22Rv1 (cell line): ENCODE results near the gene CXXC1.

ENCODE experiments used
- H3K27ac ChIP-seq: fragments of 450-650 bp; 2 replicates; pipeline ENCODE4 v1.5.1; 2017
- CTCF ChIP-seq: fragments of 450-650 bp; IDR thresholded peaks from 2 replicates; pipeline ENCODE4 v1.5.1; 2017; ENCODE audit warnings: mild to moderate bottlenecking
- ZFX ChIP-seq: fragments of 450-650 bp; IDR thresholded peaks from 2 replicates; pipeline ENCODE4 v1.6.1; 2017; ENCODE audit warnings: antibody characterized with exemption, borderline replicate concordance

CXXC1 gene

GRCh38 chr18:50240080-50240563 lies 47.4 kb downstream of the CXXC1 start:
- H3K27ac ChIP-seq, result no peak overlapping the region
- no peak for TF ChIP-seq CTCF
- TF ChIP-seq ZFX, result no peak

- TF ChIP-seq CTCF (no peak), ZFX (no peak)
Measured at GRCh38 chr18:50232419-50232818, 55.1 kb downstream of the CXXC1 start.

More at GRCh38 chr18:50232419-50232818, 55.1 kb downstream of the CXXC1 start:
- no peak overlapping the region for H3K27ac ChIP-seq
